K562 (cell line): ENCODE results near the gene RPTOR. TPM values are rescaled to one million over a fixed set of nuclear protein-coding genes. Genes with fewer than 3 reads are reported as not detected.

Experiments
- ATAC-seq: fragments of 200-7000 bp; cut with Tn5 transposase; 3 replicates; pipeline ENCODE4 v1.9.1; 2020; ENCODE audit warnings: moderate library complexity
- BruUV-seq: library from RNA; stranded (reverse); fragments of 400-500 nt; replicated peaks from 2 replicates; lab custom pipeline; 2021; lab: Mats Ljungman, UMichigan
- CTCF ChIA-PET: fragments of 300-600 bp; formaldehyde crosslinking; extraction: SDS; loops from one replicate; lab custom pipeline; 2021; ENCODE audit warnings: low intra/inter-chr PET ratio; lab: Yijun Ruan, JAX
- POLR2A ChIA-PET: fragments of 300-600, 350-650 bp; sonication (Branson Sonifier 250); formaldehyde crosslinking; extraction: SDS; loops from one replicate; lab custom pipeline; 2021; ENCODE audit warnings: antibody characterized with exemption, inconsistent platforms; lab: Yijun Ruan, JAX
- DNase-seq, 4 experiments: peaks; one replicate each; pipeline versions ENCODE4 v3.0.0 to v3.0.0-alpha.2; 2011 to 2018; ENCODE audit warnings: low spot score in 3 of 4, mixed read lengths in 3 of 4; ENCODE audit errors: extremely low read depth in 1 of 4
- FAIRE-seq: peaks from 2 replicates; lab custom pipeline; 2011; peaks lifted over from hg19 to GRCh38; lab: Jason Lieb, UNC
- H2AFZ ChIP-seq: 2 replicates; pipeline ENCODE4 v1.6.0; 2011; ENCODE audit warnings: low read depth, low read length, control low read depth, inconsistent platforms
- H3K27ac ChIP-seq: fragments of 200-600 bp; 3 replicates; pipeline ENCODE4 v1.8.0; 2011; ENCODE audit warnings: low read depth, mild to moderate bottlenecking, control low read depth, inconsistent platforms, low read length, moderate library complexity, mixed read lengths; ENCODE audit errors: extremely low read depth
- H3K27me3 ChIP-seq, 2 experiments: fragments of 300-600 bp in 1 of 2; 2 replicates in 1 of 2; 3 replicates in 1 of 2; pipeline versions ENCODE4 v1.6.0 to v1.8.0; 2011; ENCODE audit warnings: inconsistent platforms in 2 of 2, low read length in 2 of 2, mild to moderate bottlenecking in 1 of 2, mixed read lengths in 1 of 2, moderate library complexity in 1 of 2; ENCODE audit not compliant: control insufficient read depth in 2 of 2, insufficient read depth in 2 of 2
- H3K36me3 ChIP-seq: fragments of 300-600 bp; 3 replicates; pipeline ENCODE4 v1.8.0; 2011; ENCODE audit warnings: mild to moderate bottlenecking, low read length, inconsistent platforms; ENCODE audit not compliant: control insufficient read depth, insufficient read depth
- H3K4me1 ChIP-seq, 2 experiments: fragments of 200-600 bp in 1 of 2; replicated peaks in 1 of 2; 2 replicates in 1 of 2; 3 replicates in 1 of 2; pipeline versions ENCODE4 v1.5.1 to v1.8.0; 2011; ENCODE audit warnings: inconsistent platforms in 2 of 2, low read length in 2 of 2, mild to moderate bottlenecking in 1 of 2, mixed read lengths in 1 of 2, moderate library complexity in 1 of 2; ENCODE audit not compliant: control insufficient read depth in 2 of 2, insufficient read depth in 2 of 2
- H3K4me2 ChIP-seq: 2 replicates; pipeline ENCODE4 v1.6.1; 2011; ENCODE audit warnings: low read length, control low read depth, inconsistent platforms, mixed read lengths; ENCODE audit not compliant: insufficient read depth
- H3K4me3 ChIP-seq: fragments of 200-600 bp; sonication (generic), shearing (Covaris generic); 2 replicates; pipeline ENCODE4 v1.5.1; 2016; ENCODE audit warnings: control low read depth, inconsistent platforms
- H3K79me2 ChIP-seq: fragments of 200-600 bp; 3 replicates; pipeline ENCODE4 v1.8.0; 2011; ENCODE audit warnings: low read length, inconsistent platforms; ENCODE audit not compliant: control insufficient read depth, insufficient read depth
- H3K9ac ChIP-seq, 2 experiments: 2 replicates each; pipeline versions ENCODE4 v1.6.0 to v1.6.1; 2011; ENCODE audit warnings: low read depth in 2 of 2, low read length in 2 of 2, control low read depth in 1 of 2, inconsistent platforms in 1 of 2, mild to moderate bottlenecking in 1 of 2, mixed read lengths in 1 of 2; ENCODE audit not compliant: insufficient read depth in 1 of 2
- H3K9me1 ChIP-seq: one replicate; pipeline ENCODE4 v1.6.0; 2011; ENCODE audit warnings: inconsistent platforms, mild to moderate bottlenecking, low read length, moderate library complexity; ENCODE audit not compliant: control insufficient read depth, insufficient read depth
- H3K9me3 ChIP-seq: replicated peaks from 2 replicates; pipeline ENCODE4 v1.5.1; 2011; ENCODE audit warnings: low read depth, low read length, inconsistent platforms; ENCODE audit not compliant: control insufficient read depth, insufficient read depth
- H4K20me1 ChIP-seq: replicated peaks from 2 replicates; pipeline ENCODE4 v1.6.1; 2011; ENCODE audit warnings: low read length, inconsistent platforms, mixed read lengths; ENCODE audit not compliant: control insufficient read depth, insufficient read depth
- CHAMP1 ChIP-seq: fragments of 450-650 bp; IDR thresholded peaks from 2 replicates; pipeline ENCODE4 v1.6.1; 2016; ENCODE audit warnings: mild to moderate bottlenecking
- PHB2 ChIP-seq: fragments of 450-650 bp; IDR thresholded peaks from 2 replicates; pipeline ENCODE4 v1.6.1; 2017; ENCODE audit warnings: low read depth
- RBM14 ChIP-seq: fragments of 200-400 bp; formaldehyde crosslinking; IDR thresholded peaks from 2 replicates; pipeline ENCODE4 v1.6.1; 2018; ENCODE audit warnings: low read depth, mild to moderate bottlenecking, low read length, moderate library complexity, borderline replicate concordance; ENCODE audit not compliant: insufficient read depth
- SETDB1 ChIP-seq: IDR thresholded peaks from one replicate; pipeline ENCODE4 v1.6.1; 2012; ENCODE audit warnings: low read length, control low read depth, inconsistent platforms
- SUPT5H ChIP-seq: fragments of 450-650 bp; IDR thresholded peaks from 2 replicates; pipeline ENCODE4 v1.6.1; 2016
- TCF7L2 ChIP-seq: fragments of 150-350 bp; IDR thresholded peaks from 2 replicates; pipeline ENCODE4 v1.6.1; 2016; ENCODE audit warnings: low read depth, mild to moderate bottlenecking, low read length, moderate library complexity
- TFAM ChIP-seq: fragments of 250-450 bp; sonication (Bioruptor Pico); conservative IDR thresholded peaks from 2 replicates; pipeline ENCODE4 v1.5.0; 2021; ENCODE audit warnings: mild to moderate bottlenecking, moderate library complexity
- ZNF121 ChIP-seq: sonication (generic); formaldehyde crosslinking; conservative IDR thresholded peaks from 2 replicates; pipeline ENCODE4 v1.8.0; 2022; ENCODE audit warnings: missing genetic modification reagents
- ZNF197 ChIP-seq: fragments of 200-800 bp; sonication (Bioruptor generic); IDR thresholded peaks from 2 replicates; pipeline ENCODE4 v1.6.1; 2016; ENCODE audit warnings: low read depth, missing genetic modification characterization, missing compliant biosample characterization
- ZNF444 ChIP-seq: fragments of 250-450 bp; sonication (Bioruptor Pico); IDR thresholded peaks from 2 replicates; pipeline ENCODE4 v1.4.0; 2020; ENCODE audit warnings: mild to moderate bottlenecking, moderate library complexity
- ZNF778 ChIP-seq: fragments of 450-650 bp; formaldehyde crosslinking; IDR thresholded peaks from 2 replicates; pipeline ENCODE4 v1.4.0; 2020; ENCODE audit warnings: mild to moderate bottlenecking, moderate library complexity
- ZZZ3 ChIP-seq: fragments of 450-650 bp; IDR thresholded peaks from 2 replicates; pipeline ENCODE4 v1.6.1; 2016; ENCODE audit warnings: antibody characterized with exemption, mild to moderate bottlenecking, moderate library complexity
- WGBS: fragments of 100-300 bp; shearing (Covaris generic); methylation state at CpG from one replicate; pipeline ENCODE4 v1.1.6; 2016; ENCODE audit warnings: low coverage, mixed read lengths; ENCODE audit not compliant: insufficient coverage; ENCODE audit errors: missing lambda C conversion rate; 5-methylcytosine and 5-hydroxymethylcytosine counted together
- in situ Hi-C: fragments of 300-500 bp; cut with MboI; formaldehyde crosslinking; loops from 4 replicates; pipeline ENCODE4 v1.15.0; 2018; ENCODE audit warnings: inconsistent platforms, mixed read lengths
- intact Hi-C: fragments of 100-400 bp; cut with micrococcal nuclease; formaldehyde crosslinking; loops from 2 replicates; pipeline ENCODE4 v1.14.2; 2022
- polyA plus RNA-seq, 8 experiments: library from polyadenylated mRNA; depleted of rRNA in 4 of 8; stranded (reverse) in 5 of 8; unstranded in 3 of 8; fragments of >200 nt; fragmentation: Nextera tagmentation in 2 of 8; fragmentation: Illumina TruSeq in 1 of 8; extraction: Ambion mirVana in 2 of 8; extraction: Trizol in 1 of 8; gene quantifications; 2 replicates each; pipeline versions ENCODE4 v1.2.1 to v1.2.3, GENCODE V29; 2011 to 2014; ENCODE audit warnings: inconsistent platforms in 1 of 8, missing spikeins in 1 of 8
- total RNA-seq, 7 experiments: library from RNA; depleted of rRNA in 6 of 7; stranded (reverse); fragments of >200 nt in 6 of 7; fragmentation: Illumina TruSeq in 2 of 7; extraction: Trizol in 2 of 7; gene quantifications; 2 replicates each; pipeline versions ENCODE4 v1.2.1 to v1.2.3, GENCODE V29; 2011 to 2021; ENCODE audit warnings: low replicate concordance in 1 of 7
- TF ChIP-seq, protein P1 (sequence below): fragments of 450-650 bp; formaldehyde crosslinking; IDR thresholded peaks from 2 replicates; pipeline ENCODE4 v1.4.0; 2020; ENCODE audit warnings: mild to moderate bottlenecking, mixed read lengths

The RPTOR gene
- total and polyA plus RNA-seq, 9 of the 15 experiments (the other 6 are each of a cell fraction or from before 2014, with no cell fraction given): 0.24 to 54.1 (median 10.2) TPM

DNA sequence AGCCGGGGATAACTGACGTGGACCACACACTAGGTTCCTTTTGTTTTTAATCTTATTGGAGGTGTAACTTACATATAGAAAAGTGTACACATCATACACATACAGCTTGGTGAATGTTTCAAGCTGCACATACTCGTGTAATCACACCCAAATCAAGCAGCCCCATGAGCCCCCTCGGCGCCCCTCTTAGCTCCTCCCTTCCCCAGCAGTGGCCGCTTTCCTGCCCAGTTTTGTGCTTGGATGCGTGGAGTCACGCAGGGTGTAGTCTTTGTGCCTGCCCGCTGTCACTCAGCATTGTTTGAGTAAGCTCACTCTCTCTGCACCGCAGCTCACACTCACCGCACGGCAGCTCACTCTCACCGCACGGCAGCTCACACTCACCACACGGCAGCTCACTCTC lies 295.3 kb downstream of the RPTOR start:
- TF ChIP-seq ZNF778 (no peak), ZZZ3 (no peak), PHB2 (no peak), SUPT5H (no peak), ZNF121 (no peak), ZNF444 (CRISPR knock-in tag) (no peak), RBM14 (no peak), SETDB1 (no peak), TCF7L2 (no peak), ZNF197 (CRISPR knock-in tag) (no peak), CHAMP1 (no peak), TFAM (CRISPR knock-in tag) (no peak)
- TF ChIP-seq, protein P1, sequence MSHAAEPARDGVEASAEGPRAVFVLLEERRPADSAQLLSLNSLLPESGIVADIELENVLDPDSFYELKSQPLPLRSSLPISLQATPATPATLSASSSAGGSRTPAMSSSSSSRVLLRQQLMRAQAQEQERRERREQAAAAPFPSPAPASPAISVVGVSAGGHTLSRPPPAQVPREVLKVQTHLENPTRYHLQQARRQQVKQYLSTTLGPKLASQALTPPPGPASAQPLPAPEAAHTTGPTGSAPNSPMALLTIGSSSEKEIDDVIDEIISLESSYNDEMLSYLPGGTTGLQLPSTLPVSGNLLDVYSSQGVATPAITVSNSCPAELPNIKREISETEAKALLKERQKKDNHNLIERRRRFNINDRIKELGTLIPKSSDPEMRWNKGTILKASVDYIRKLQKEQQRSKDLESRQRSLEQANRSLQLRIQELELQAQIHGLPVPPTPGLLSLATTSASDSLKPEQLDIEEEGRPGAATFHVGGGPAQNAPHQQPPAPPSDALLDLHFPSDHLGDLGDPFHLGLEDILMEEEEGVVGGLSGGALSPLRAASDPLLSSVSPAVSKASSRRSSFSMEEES (CRISPR knock-in tag): no peak
- intact Hi-C loops (no loop called here), in situ Hi-C loops (no loop called here)
- no TSS peak for BruUV-seq
- Histone ChIP-seq H3K4me2 (no peak overlapping the region), H4K20me1 (no peaks in the 10 kb centered on the region), H3K79me2 (no peaks in the 10 kb centered on the region), H3K9me1 (no peaks in the 10 kb centered on the region), H3K36me3 (peaks cover 24% of the 10 kb centered on the region), H3K27me3 (no peaks in the 10 kb centered on the region), H3K4me3 (no peak overlapping the region), H3K4me1 (peaks cover 0 to 6% of the 10 kb centered on the region in 2 experiments; a peak in 1 of 5 replicates), H2AFZ (no peak overlapping the region), H3K9me3 (no peaks in the 10 kb centered on the region), H3K9ac (no peak overlapping the region), H3K27ac (no peak overlapping the region)
- DNase-seq (no peak), FAIRE-seq (no peak), ATAC-seq (no peak)
- CTCF ChIA-PET: no interaction called here
- POLR2A ChIA-PET: interaction anchor here (2.5 kb wide), 1 partner anchor 16 kb away, joined by 8 read pairs; no protein-coding TSS in a partner anchor
- 89% methylated on average over 14 of the region's 15 CpGs for WGBS
